ENCODE data around the gene SCN11A. TPM values are rescaled to one million over a fixed set of nuclear protein-coding genes. Genes with fewer than 3 reads are reported as not detected.

Gene SCN11A
- under 1 TPM; 0.10 to 0.64 (median 0.21) TPM for total RNA-seq

- Histone ChIP-seq H3K4me1 (peaks cover 20% of the 10 kb centered on the region), H3K4me3 (peak within 1 kb of the TSS; percentile 99), H3K27me3 (no peaks in the 10 kb centered on the region), H3K36me3 (no peaks in the 10 kb centered on the region), H3K9me3 (no peaks in the 10 kb centered on the region), H3K27ac (peak within 1 kb of the TSS; percentile 93)
- under 1% methylated on average over 49 of the region's 68 CpGs for WGBS
- peak; percentile 97 for DNase-seq (ENCODE audit: low spot score in 2 of 2)
- TF ChIP-seq CTCF (IDR thresholded peaks at IDR 0.05) (no peak), EP300 (IDR thresholded peaks at IDR 0.05) (no peak), POLR2AphosphoS5 (IDR thresholded peaks at IDR 0.05) (peak; percentile 28 to 91 (median 88)), POLR2A (IDR thresholded peaks at IDR 0.05) (peak; percentile 57 to 83)
Observed at GRCh38 chr3:39051649-39052561, at the start of gene SCN11A, which contains the start of gene WDR48. Gene SCN11A (minus strand): TSS chr3:39051944. CDS start chr3:38950362, 101,582 bp downstream. Gene WDR48 (plus strand): TSS chr3:39052016. CDS start chr3:39052026, 10 bp downstream.

GRCh38 chr3:39101022-39101689, 49.4 kb upstream of the SCN11A start:
- TF ChIP-seq POLR2AphosphoS5 (IDR thresholded peaks at IDR 0.05), result no peak
- TF ChIP-seq EP300 (IDR thresholded peaks at IDR 0.05), result no peak
- peak; percentile 13 to 54 for TF ChIP-seq CTCF (IDR thresholded peaks at IDR 0.05)
- TF ChIP-seq POLR2A (IDR thresholded peaks at IDR 0.05), result no peak
- WGBS, result 82% methylated on average over 5 of the region's 5 CpGs
- Histone ChIP-seq H3K4me1 (peaks cover 29% of the 10 kb centered on the region), H3K9me3 (no peaks in the 10 kb centered on the region), H3K27ac (no peak overlapping the region), H3K36me3 (peaks cover 51% of the 10 kb centered on the region), H3K27me3 (no peaks in the 10 kb centered on the region), H3K4me3 (no peak overlapping the region)
- no peak for DNase-seq (ENCODE audit: low spot score in 2 of 2)

GRCh38 chr3:39100500-39100886, 48.7 kb upstream of the SCN11A start:
- WGBS, result 78% methylated on average over 8 of the region's 9 CpGs
- Histone ChIP-seq H3K9me3 (no peaks in the 10 kb centered on the region), H3K4me1 (peaks cover 23% of the 10 kb centered on the region), H3K36me3 (peaks cover 58% of the 10 kb centered on the region), H3K27me3 (no peaks in the 10 kb centered on the region), H3K27ac (no peak overlapping the region), H3K4me3 (no peak overlapping the region)
- TF ChIP-seq POLR2AphosphoS5 (IDR thresholded peaks at IDR 0.05), result no peak
- TF ChIP-seq EP300 (IDR thresholded peaks at IDR 0.05), result no peak
- no peak for TF ChIP-seq POLR2A (IDR thresholded peaks at IDR 0.05)
- TF ChIP-seq CTCF (IDR thresholded peaks at IDR 0.05), result no peak
- no peak for DNase-seq (ENCODE audit: low spot score in 2 of 2)

- TF ChIP-seq POLR2AphosphoS5 (IDR thresholded peaks at IDR 0.05) (no peak), EP300 (IDR thresholded peaks at IDR 0.05) (no peak), CTCF (IDR thresholded peaks at IDR 0.05) (no peak), POLR2A (IDR thresholded peaks at IDR 0.05) (no peak)
- no peaks in the 10 kb centered on the region for H3K9me3 ChIP-seq
- peaks cover 18% of the 10 kb centered on the region for H3K4me1 ChIP-seq
- no peak for DNase-seq (ENCODE audit: low spot score in 2 of 2)
- H3K27ac ChIP-seq, result no peak overlapping the region
- H3K4me3 ChIP-seq, result no peak overlapping the region
- WGBS, result 95% methylated on average over 2 of the region's 2 CpGs
- no peaks in the 10 kb centered on the region for H3K27me3 ChIP-seq
- peaks cover 64% of the 10 kb centered on the region for H3K36me3 ChIP-seq
Observed at GRCh38 chr3:39099738-39100499, 48.2 kb upstream of the SCN11A start.

Data from suprapubic skin (tissue), 4 donors.